ENCODE measurements around the gene CDH6.
"Not testable (repeated sequence)": the region's sequence is repeated elsewhere in the genome, so short reads cannot be mapped to it uniquely, and the experiment has no call there.

Gene CDH6

GRCh38 chr5:31334061-31334860, 140.8 kb downstream of the CDH6 start:
- DNase-seq: no peak

- no peak for DNase-seq
Measured at GRCh38 chr5:31335456-31335855, 142.0 kb downstream of the CDH6 start.

- DNase-seq: no peak
Measured at GRCh38 chr5:31343946-31344345, 150.5 kb downstream of the CDH6 start.

- DNase-seq: no peak
Measured at GRCh38 chr5:31346896-31347551, 153.5 kb downstream of the CDH6 start.

GRCh38 chr5:31347552-31347905, 154.0 kb downstream of the CDH6 start:
- no peak for DNase-seq

GRCh38 chr5:31350395-31350794, 156.9 kb downstream of the CDH6 start:
- DNase-seq: no peak

GRCh38 chr5:31355337-31355736, 161.9 kb downstream of the CDH6 start:
- no peak for DNase-seq

GRCh38 chr5:31357038-31357437, 163.6 kb downstream of the CDH6 start:
- DNase-seq: no peak

- DNase-seq: no peak
Measured at GRCh38 chr5:31359839-31360238, 166.4 kb downstream of the CDH6 start.

GRCh38 chr5:31361234-31361633, 167.7 kb downstream of the CDH6 start:
- DNase-seq: no peak

- DNase-seq: not testable (repeated sequence)
Measured at GRCh38 chr5:31361704-31362528, 168.4 kb downstream of the CDH6 start.

- no peak for DNase-seq
Measured at GRCh38 chr5:31362529-31362900, 169.0 kb downstream of the CDH6 start.

- no peak for DNase-seq
Measured at GRCh38 chr5:31362931-31363568, 169.6 kb downstream of the CDH6 start.

GRCh38 chr5:31364881-31365636, 171.6 kb downstream of the CDH6 start:
- DNase-seq: no peak

- no peak for DNase-seq
Measured at GRCh38 chr5:31365776-31366175, 172.3 kb downstream of the CDH6 start.

GRCh38 chr5:31366941-31367340, 173.5 kb downstream of the CDH6 start:
- no peak for DNase-seq

GRCh38 chr5:31372124-31372523, 178.6 kb downstream of the CDH6 start:
- DNase-seq: no peak

GRCh38 chr5:31375999-31376720, 182.7 kb downstream of the CDH6 start:
- DNase-seq: no peak

GRCh38 chr5:31377274-31377946, 183.9 kb downstream of the CDH6 start:
- DNase-seq: no peak

GRCh38 chr5:31378136-31378535, 184.7 kb downstream of the CDH6 start:
- no peak for DNase-seq

Measured in SW 1271 (cell line).